SU-DHL-6 (cell line): ENCODE measurements around the gene FBXO8.

Experiments used
- CTCF ChIP-seq: fragments of 200-600 bp; sonication (generic); IDR thresholded peaks from one replicate; pipeline ENCODE4 v1.5.1; 2017; ENCODE audit warnings: antibody characterized with exemption, mild to moderate bottlenecking, low read length, moderate library complexity; ENCODE audit not compliant: insufficient read depth, poor library complexity, severe bottlenecking
- EZH2phosphoT487 ChIP-seq: fragments of 200-600 bp; sonication (generic), shearing (Covaris generic); conservative IDR thresholded peaks from 2 replicates; pipeline ENCODE4 v1.6.1; 2018; ENCODE audit warnings: mild to moderate bottlenecking, antibody characterized with exemption, low read length, moderate library complexity, mixed read lengths

- TF ChIP-seq CTCF (no peak), EZH2phosphoT487 (no peak)
Measured at GRCh38 chr4:174201871-174202270, 81.6 kb downstream of the FBXO8 start.
